Daoy (cell line): ENCODE measurements around the gene ADRA2C. TPM values are rescaled to one million over a fixed set of nuclear protein-coding genes. Genes with fewer than 3 reads are reported as not detected.

Source experiments
- DNase-seq: peaks from one replicate; pipeline ENCODE4 v3.0.0-alpha.2; 2015; ENCODE audit warnings: low read depth
- total RNA-seq: library from RNA; depleted of rRNA; stranded (reverse); fragments of >200 nt; shearing (Covaris generic); gene quantifications from 2 replicates; pipeline ENCODE4 v1.2.3, GENCODE V29; 2014; rRNA removed

ADRA2C gene
- 0.45 and 1.1 TPM in 2 replicates for total RNA-seq

- peak; percentile 25 for DNase-seq
These were observed at the start of gene ADRA2C for GRCh38 chr4:3766036-3766784. Gene ADRA2C, plus strand, starts transcription at chr4:3766385. Its CDS starts 222 bp downstream, at chr4:3766607.

- no peak for DNase-seq
These were observed 49.5 kb upstream of the ADRA2C start for GRCh38 chr4:3716631-3717235.

- no peak for DNase-seq
These were observed 48.9 kb upstream of the ADRA2C start for GRCh38 chr4:3717241-3717640.

- DNase-seq, result no peak
These were observed 47.7 kb upstream of the ADRA2C start for GRCh38 chr4:3718462-3718861.

GRCh38 chr4:3719191-3719590 lies 47.0 kb upstream of the ADRA2C start:
- no peak for DNase-seq

- no peak for DNase-seq
These were observed 46.3 kb upstream of the ADRA2C start for GRCh38 chr4:3719836-3720235.

- no peak for DNase-seq
These were observed 45.7 kb upstream of the ADRA2C start for GRCh38 chr4:3720466-3720865.

GRCh38 chr4:3721186-3721585 lies 45.0 kb upstream of the ADRA2C start:
- no peak for DNase-seq

- DNase-seq, result no peak
These were observed 44.6 kb upstream of the ADRA2C start for GRCh38 chr4:3721627-3722026.

GRCh38 chr4:3722446-3723231 lies 43.5 kb upstream of the ADRA2C start:
- no peak for DNase-seq

GRCh38 chr4:3723232-3723642 lies 42.9 kb upstream of the ADRA2C start:
- no peak for DNase-seq

- DNase-seq, result no peak
These were observed 41.6 kb upstream of the ADRA2C start for GRCh38 chr4:3724319-3725231.

GRCh38 chr4:3725936-3726870 lies 40.0 kb upstream of the ADRA2C start:
- no peak for DNase-seq

GRCh38 chr4:3727847-3728469 lies 38.2 kb upstream of the ADRA2C start:
- DNase-seq, result no peak

GRCh38 chr4:3729188-3729881 lies 36.9 kb upstream of the ADRA2C start:
- peak; percentile 37 for DNase-seq

- DNase-seq, result no peak
These were observed 36.3 kb upstream of the ADRA2C start for GRCh38 chr4:3729882-3730226.

GRCh38 chr4:3730422-3731190 lies 35.6 kb upstream of the ADRA2C start:
- no peak for DNase-seq
